H1 (cell line): ENCODE data around the gene TMA7. TPM values are rescaled to one million over a fixed set of nuclear protein-coding genes. Genes with fewer than 3 reads are reported as not detected.

Source experiments
- CTCF ChIA-PET: fragments of 300-600 bp; sonication (Branson Sonifier 250); formaldehyde crosslinking; loops from one replicate; lab custom pipeline; 2021; ENCODE audit not compliant: partially characterized antibody; lab: Charles Lee
- POLR2A ChIA-PET: fragments of 300-600 bp; sonication (Branson Sonifier 250); formaldehyde crosslinking; loops from one replicate; lab custom pipeline; 2021; ENCODE audit warnings: inconsistent platforms; ENCODE audit not compliant: partially characterized antibody; lab: Charles Lee
- DNase-seq, 2 experiments: peaks; one replicate each; pipeline versions ENCODE4 v3.0.0 to v3.0.0-alpha.2; 2010 to 2022; ENCODE audit warnings: low spot score in 2 of 2, low read depth in 1 of 2, mixed read lengths in 1 of 2
- FAIRE-seq: peaks from 2 replicates; lab custom pipeline; 2011; peaks lifted over from hg19 to GRCh38; lab: Jason Lieb, UNC
- H2AFZ ChIP-seq: 2 replicates; pipeline ENCODE4 v1.8.1; 2012; ENCODE audit warnings: low read length, inconsistent platforms
- H2AK5ac ChIP-seq: 2 replicates; pipeline ENCODE4 v1.6.1; 2013; ENCODE audit warnings: low read depth, low read length
- H2BK120ac ChIP-seq: replicated peaks from 2 replicates; pipeline ENCODE3; 2013; ENCODE audit warnings: low read depth, low read length, inconsistent platforms
- H2BK12ac ChIP-seq: 2 replicates; pipeline ENCODE4 v1.6.1; 2013; ENCODE audit warnings: low read depth, low read length
- H2BK15ac ChIP-seq: 2 replicates; pipeline ENCODE4 v1.6.1; 2013; ENCODE audit warnings: low read length
- H2BK20ac ChIP-seq: 2 replicates; pipeline ENCODE4 v1.6.1; 2013; ENCODE audit warnings: low read length
- H2BK5ac ChIP-seq: 2 replicates; pipeline ENCODE4 v1.6.1; 2013; ENCODE audit warnings: low read depth, low read length
- H3K14ac ChIP-seq: 2 replicates; pipeline ENCODE4 v1.6.1; 2013; ENCODE audit warnings: inconsistent platforms; ENCODE audit not compliant: insufficient read length
- H3K18ac ChIP-seq: 2 replicates; pipeline ENCODE4 v1.6.1; 2013; ENCODE audit warnings: low read length; ENCODE audit errors: extremely low read depth
- H3K23ac ChIP-seq: 2 replicates; pipeline ENCODE4 v1.6.1; 2013; ENCODE audit warnings: inconsistent platforms; ENCODE audit not compliant: insufficient read length
- H3K23me2 ChIP-seq: 2 replicates; pipeline ENCODE4 v1.6.1; 2013; ENCODE audit warnings: low read depth, low read length
- H3K27ac ChIP-seq: 2 replicates; pipeline ENCODE4 v1.6.1; 2011; ENCODE audit warnings: low read depth, low read length, inconsistent platforms
- H3K27me3 ChIP-seq, 4 experiments: replicated peaks in 1 of 4; 1 replicate in 1 of 4; 2 replicates in 3 of 4; pipeline versions ENCODE4 v1.6.1 to v1.8.1; 2011 to 2013; ENCODE audit warnings: low read length in 3 of 4, mild to moderate bottlenecking in 3 of 4, inconsistent platforms in 2 of 4, mixed read lengths in 2 of 4, moderate library complexity in 1 of 4; ENCODE audit not compliant: control insufficient read depth in 3 of 4, insufficient read depth in 3 of 4; ENCODE audit errors: extremely low read depth in 1 of 4
- H3K36me3 ChIP-seq, 4 experiments: 2 replicates each; pipeline versions ENCODE4 v1.6.1 to v1.8.1; 2011 to 2013; ENCODE audit warnings: mild to moderate bottlenecking in 4 of 4, low read length in 3 of 4, moderate library complexity in 2 of 4, control low read depth in 1 of 4, inconsistent platforms in 1 of 4; ENCODE audit not compliant: insufficient read depth in 4 of 4, control insufficient read depth in 2 of 4
- H3K4ac ChIP-seq: replicated peaks from 2 replicates; pipeline ENCODE3; 2013; ENCODE audit warnings: low read length, low read depth, mixed read lengths, inconsistent platforms; ENCODE audit not compliant: insufficient read length
- H3K4me1 ChIP-seq, 4 experiments: replicated peaks in 1 of 4; 1 replicate in 1 of 4; 2 replicates in 3 of 4; pipeline versions ENCODE4 v1.6.1 to v1.8.1; 2011 to 2013; ENCODE audit warnings: low read length in 3 of 4, inconsistent platforms in 2 of 4, mixed read lengths in 1 of 4; ENCODE audit not compliant: insufficient read depth in 4 of 4, control insufficient read depth in 3 of 4
- H3K4me2 ChIP-seq, 2 experiments: 2 replicates each; pipeline versions ENCODE4 v1.6.1 to v1.8.1; 2011 to 2013; ENCODE audit warnings: low read depth in 2 of 2, low read length in 2 of 2, control low read depth in 1 of 2, inconsistent platforms in 1 of 2, mild to moderate bottlenecking in 1 of 2; ENCODE audit not compliant: insufficient read depth in 1 of 2
- H3K4me3 ChIP-seq, 4 experiments: fragments of 200-600, 300-600 bp in 1 of 4; sonication (generic), shearing (Covaris generic), sonication (Bioruptor Twin) in 1 of 4; 2 replicates each; pipeline versions ENCODE4 v1.5.1 to v1.8.1; 2011 to 2016; ENCODE audit warnings: low read length in 4 of 4, low read depth in 3 of 4, control low read depth in 2 of 4, inconsistent platforms in 2 of 4, mild to moderate bottlenecking in 2 of 4, mixed read lengths in 1 of 4, moderate library complexity in 1 of 4; ENCODE audit not compliant: insufficient read depth in 2 of 4; ENCODE audit errors: extremely low read depth in 1 of 4
- H3K56ac ChIP-seq: replicated peaks from 2 replicates; pipeline ENCODE3; 2013; ENCODE audit warnings: low read depth, mild to moderate bottlenecking, mixed read lengths, low read length, inconsistent platforms; ENCODE audit not compliant: insufficient read length
- H3K79me1 ChIP-seq: 2 replicates; pipeline ENCODE4 v1.6.1; 2013; ENCODE audit warnings: low read depth, low read length, control low read depth
- H3K79me2 ChIP-seq, 2 experiments: 2 replicates each; pipeline versions ENCODE4 v1.6.1 to v1.8.1; 2012 to 2013; ENCODE audit warnings: low read length in 2 of 2, mild to moderate bottlenecking in 2 of 2, inconsistent platforms in 1 of 2; ENCODE audit not compliant: insufficient read depth in 2 of 2, control insufficient read depth in 1 of 2
- H3K9ac ChIP-seq, 4 experiments: replicated peaks in 1 of 4; 1 replicate in 1 of 4; 2 replicates in 3 of 4; pipeline versions ENCODE4 v1.6.1 to v1.8.1; 2011 to 2013; ENCODE audit warnings: low read depth in 3 of 4, low read length in 3 of 4, control low read depth in 2 of 4, mild to moderate bottlenecking in 2 of 4, moderate library complexity in 2 of 4, inconsistent platforms in 1 of 4; ENCODE audit errors: extremely low read depth in 1 of 4
- H3K9me3 ChIP-seq, 2 experiments: 2 replicates each; pipeline versions ENCODE4 v1.6.1 to v1.8.1; 2012 to 2013; ENCODE audit warnings: mild to moderate bottlenecking in 2 of 2, moderate library complexity in 2 of 2, control low read depth in 1 of 2, inconsistent platforms in 1 of 2, low read depth in 1 of 2, low read length in 1 of 2, mixed read lengths in 1 of 2; ENCODE audit not compliant: insufficient read depth in 2 of 2
- H4K20me1 ChIP-seq, 2 experiments: replicated peaks in 1 of 2; 2 replicates each; pipeline versions ENCODE3 to v1.8.1; 2011 to 2013; ENCODE audit warnings: inconsistent platforms in 2 of 2, low read length in 2 of 2, mild to moderate bottlenecking in 1 of 2; ENCODE audit not compliant: insufficient read depth in 2 of 2, control insufficient read depth in 1 of 2
- H4K5ac ChIP-seq: 2 replicates; pipeline ENCODE4 v1.6.1; 2013; ENCODE audit warnings: low read length, low read depth, mixed read lengths, inconsistent platforms; ENCODE audit not compliant: insufficient read length
- H4K8ac ChIP-seq: 2 replicates; pipeline ENCODE4 v1.8.0; 2013; ENCODE audit warnings: mild to moderate bottlenecking, moderate library complexity, low read length, inconsistent platforms; ENCODE audit not compliant: insufficient read depth; ENCODE audit errors: extremely low read depth
- H4K91ac ChIP-seq: replicated peaks from 2 replicates; pipeline ENCODE3; 2013; ENCODE audit warnings: low read length, mixed read lengths, inconsistent platforms; ENCODE audit not compliant: insufficient read length
- BRCA1 ChIP-seq: IDR thresholded peaks from 2 replicates; pipeline ENCODE4 v1.6.1; 2012; ENCODE audit warnings: low read depth, low read length, improper control_type of control experiment
- EP300 ChIP-seq, 2 experiments: IDR thresholded peaks; 1 replicate in 1 of 2; 2 replicates in 1 of 2; pipeline ENCODE4 v1.6.1; 2011 to 2012; ENCODE audit warnings: low read depth in 2 of 2, low read length in 2 of 2, mild to moderate bottlenecking in 2 of 2, borderline replicate concordance in 1 of 2, inconsistent platforms in 1 of 2, moderate library complexity in 1 of 2
- JUN ChIP-seq: IDR thresholded peaks from 2 replicates; pipeline ENCODE4 v1.6.1; 2011; ENCODE audit warnings: low read depth, mild to moderate bottlenecking, improper control_type of control experiment, low read length
- JUND ChIP-seq: IDR thresholded peaks from 2 replicates; pipeline ENCODE4 v1.6.1; 2011; ENCODE audit warnings: mild to moderate bottlenecking, improper control_type of control experiment, low read length
- NANOG ChIP-seq: IDR thresholded peaks from 2 replicates; pipeline ENCODE4 v1.6.1; 2011; ENCODE audit warnings: low read length, low read depth, mild to moderate bottlenecking, inconsistent platforms; ENCODE audit not compliant: insufficient read depth, poor library complexity, severe bottlenecking
- POLR2A ChIP-seq, 2 experiments: IDR thresholded peaks; 1 replicate in 1 of 2; 2 replicates in 1 of 2; pipeline ENCODE4 v1.6.1; 2011; ENCODE audit warnings: low read depth in 2 of 2, low read length in 2 of 2, mild to moderate bottlenecking in 2 of 2; ENCODE audit errors: control extremely low read depth in 1 of 2
- RFX5 ChIP-seq: IDR thresholded peaks from 2 replicates; pipeline ENCODE4 v1.6.1; 2011; ENCODE audit warnings: low read depth, low read length, improper control_type of control experiment, borderline replicate concordance
- SP1 ChIP-seq: IDR thresholded peaks from 2 replicates; pipeline ENCODE4 v1.6.1; 2011; ENCODE audit warnings: low read depth, low read length
- SRF ChIP-seq: IDR thresholded peaks from 2 replicates; pipeline ENCODE4 v1.6.1; 2011; ENCODE audit warnings: mild to moderate bottlenecking, low read depth, low read length, moderate library complexity
- USF2 ChIP-seq: IDR thresholded peaks from 2 replicates; pipeline ENCODE4 v1.6.1; 2011; ENCODE audit warnings: low read length, improper control_type of control experiment
- WGBS, 2 experiments: shearing (Covaris generic) in 1 of 2; methylation state at CpG; one replicate each; pipeline versions ENCODE4 v1.1.6 to v1.1.7; 2013 to 2015; ENCODE audit warnings: low lambda C conversion rate in 2 of 2, mixed read lengths in 2 of 2, inconsistent platforms in 1 of 2, low coverage in 1 of 2, missing lambda C conversion rate in 1 of 2; ENCODE audit not compliant: insufficient replicate concordance in 2 of 2, insufficient coverage in 1 of 2, insufficient read length in 1 of 2; ENCODE audit errors: extremely low coverage in 1 of 2, missing lambda C conversion rate in 1 of 2; 5-methylcytosine and 5-hydroxymethylcytosine counted together
- polyA plus RNA-seq, 7 experiments: library from polyadenylated mRNA; depleted of rRNA in 3 of 7; stranded (reverse) in 5 of 7; unstranded in 2 of 7; fragments of >200 nt in 5 of 7; fragments of 200-250 nt in 2 of 7; gene quantifications; 1 replicate in 5 of 7; 2 replicates in 1 of 7; 4 replicates in 1 of 7; pipeline versions ENCODE4 v1.2.1 to v1.2.3, GENCODE V29; 2011 to 2013; ENCODE audit warnings: missing spikeins in 2 of 7, mixed read lengths in 2 of 7
- total RNA-seq: library from RNA; stranded (reverse); fragmentation: NEBNext Ultra II Directional; extraction: Animal tissue kit (Norgen Biotek cat#: 25700); gene quantifications from 2 replicates; pipeline ENCODE4 v1.2.1, GENCODE V29; 2021
- TF ChIP-seq, protein P1 (sequence below): IDR thresholded peaks from 2 replicates; pipeline ENCODE4 v1.6.1; 2012; ENCODE audit warnings: inconsistent platforms
- TF ChIP-seq, protein P2 (sequence below): IDR thresholded peaks from 2 replicates; pipeline ENCODE4 v1.6.1; 2012; ENCODE audit warnings: inconsistent platforms

TMA7 gene
- total and polyA plus RNA-seq, 2 of the 8 experiments (the other 6 are each of a cell fraction or from before 2014, with no cell fraction given), result 138 to 305 TPM

- no peak overlapping the region for H3K23ac ChIP-seq
- no peak overlapping the region for H4K5ac ChIP-seq
- FAIRE-seq (no peak), DNase-seq (no peak)
- no peak overlapping the region for H3K4me2 ChIP-seq
- no peaks in the 10 kb centered on the region for H3K79me2 ChIP-seq
- no peaks in the 10 kb centered on the region for H3K4me1 ChIP-seq
- peaks cover 6 to 49% of the 10 kb centered on the region in 2 experiments for H4K20me1 ChIP-seq
- 92% methylated on average over 9 of the region's 9 CpGs; no CpG with 5 or more reads in 1 of the 2 experiments for WGBS, 2 experiments
- no peak overlapping the region for H2BK12ac ChIP-seq
- H3K23me2 ChIP-seq, result no peaks in the 10 kb centered on the region
- no peaks in the 10 kb centered on the region for H3K27me3 ChIP-seq
- ChIA-PET POLR2A (interaction anchor here (20.2 to 31.5 kb wide), 2 partner anchors 3 to 11 kb away, joined by 650 read pairs; partner anchors contain the start of gene PLXNB1), CTCF (interaction anchor here (1.0 to 7.7 kb wide), 7 partner anchors 11 to 148 kb away, joined by 3 to 130 read pairs (median 5); partner anchors contain the start of gene PLXNB1)
- no peak overlapping the region for H2AK5ac ChIP-seq
- no peaks in the 10 kb centered on the region for H3K9me3 ChIP-seq
- no peak overlapping the region for H4K91ac ChIP-seq
- H3K27ac ChIP-seq, result no peak overlapping the region
- no peak overlapping the region for H3K14ac ChIP-seq
- H3K56ac ChIP-seq, result no peak overlapping the region
- H2BK120ac ChIP-seq, result no peak overlapping the region
- no peak overlapping the region for H3K4me3 ChIP-seq
- no peaks in the 10 kb centered on the region; the same call in 1 of the 2 replicates for H3K79me1 ChIP-seq
- H2BK5ac ChIP-seq, result no peak overlapping the region
- no peak overlapping the region for H2AFZ ChIP-seq
- H4K8ac ChIP-seq, result no peak overlapping the region
- no peak overlapping the region for H3K18ac ChIP-seq
- peaks cover 76 to 93% (median 90%) of the 10 kb centered on the region in 4 experiments for H3K36me3 ChIP-seq
- no peak overlapping the region for H3K4ac ChIP-seq
- H3K9ac ChIP-seq, result no peak overlapping the region
- no peak overlapping the region for H2BK15ac ChIP-seq
- no peak overlapping the region for H2BK20ac ChIP-seq
- no peak for TF ChIP-seq JUND
- TF ChIP-seq SRF, result no peak
- TF ChIP-seq RFX5, result no peak
- TF ChIP-seq BRCA1, result no peak
- TF ChIP-seq, protein P1, sequence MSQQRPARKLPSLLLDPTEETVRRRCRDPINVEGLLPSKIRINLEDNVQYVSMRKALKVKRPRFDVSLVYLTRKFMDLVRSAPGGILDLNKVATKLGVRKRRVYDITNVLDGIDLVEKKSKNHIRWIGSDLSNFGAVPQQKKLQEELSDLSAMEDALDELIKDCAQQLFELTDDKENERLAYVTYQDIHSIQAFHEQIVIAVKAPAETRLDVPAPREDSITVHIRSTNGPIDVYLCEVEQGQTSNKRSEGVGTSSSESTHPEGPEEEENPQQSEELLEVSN, result no peak
- no peak for TF ChIP-seq USF2
- TF ChIP-seq POLR2A (IDR thresholded peaks at IDR 0.05; ENCODE audit: control extremely low read depth in 1 of 2, low read depth in 2 of 2, low read length in 2 of 2), result no peak
- TF ChIP-seq NANOG, result no peak
- TF ChIP-seq EP300 (IDR thresholded peaks at IDR 0.05; ENCODE audit: borderline replicate concordance in 1 of 2, low read depth in 2 of 2, low read length in 2 of 2), result no peak
- TF ChIP-seq, protein P2, sequence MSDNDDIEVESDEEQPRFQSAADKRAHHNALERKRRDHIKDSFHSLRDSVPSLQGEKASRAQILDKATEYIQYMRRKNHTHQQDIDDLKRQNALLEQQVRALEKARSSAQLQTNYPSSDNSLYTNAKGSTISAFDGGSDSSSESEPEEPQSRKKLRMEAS, result no peak
- no peak for TF ChIP-seq SP1
- TF ChIP-seq JUN, result no peak
These were observed 28.9 kb upstream of the TMA7 start for GRCh38 chr3:48411041-48411588.
